ENCODE measurements around the gene PHF13.
"Not testable (repeated sequence)": the region's sequence is repeated elsewhere in the genome, so short reads cannot be mapped to it uniquely, and the experiment has no call there.

The PHF13 gene

DNA sequence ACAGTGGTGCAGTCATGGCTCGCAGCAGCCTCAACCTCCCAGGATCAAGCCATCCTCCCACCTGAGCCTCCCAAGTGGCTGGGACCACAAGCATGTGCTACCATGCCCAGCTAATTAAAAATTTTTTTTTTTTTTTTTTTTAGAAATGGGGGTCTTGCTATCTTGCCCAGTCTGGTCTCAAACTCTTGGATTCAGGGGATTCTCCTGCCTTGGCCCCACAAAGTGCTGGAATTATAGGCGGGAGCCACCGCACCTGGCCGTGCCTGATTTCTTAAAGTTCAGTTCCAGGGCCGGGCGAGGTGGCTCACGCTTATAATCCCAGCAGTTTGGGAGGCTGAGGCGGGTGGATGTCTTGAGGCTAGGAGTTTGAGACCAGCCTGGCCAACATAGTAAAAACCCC, 17.5 kb downstream of the PHF13 start:
- H3K4me3 ChIP-seq (ENCODE audit: low read depth, low read length), result no peak overlapping the region
- TF ChIP-seq, protein P1, sequence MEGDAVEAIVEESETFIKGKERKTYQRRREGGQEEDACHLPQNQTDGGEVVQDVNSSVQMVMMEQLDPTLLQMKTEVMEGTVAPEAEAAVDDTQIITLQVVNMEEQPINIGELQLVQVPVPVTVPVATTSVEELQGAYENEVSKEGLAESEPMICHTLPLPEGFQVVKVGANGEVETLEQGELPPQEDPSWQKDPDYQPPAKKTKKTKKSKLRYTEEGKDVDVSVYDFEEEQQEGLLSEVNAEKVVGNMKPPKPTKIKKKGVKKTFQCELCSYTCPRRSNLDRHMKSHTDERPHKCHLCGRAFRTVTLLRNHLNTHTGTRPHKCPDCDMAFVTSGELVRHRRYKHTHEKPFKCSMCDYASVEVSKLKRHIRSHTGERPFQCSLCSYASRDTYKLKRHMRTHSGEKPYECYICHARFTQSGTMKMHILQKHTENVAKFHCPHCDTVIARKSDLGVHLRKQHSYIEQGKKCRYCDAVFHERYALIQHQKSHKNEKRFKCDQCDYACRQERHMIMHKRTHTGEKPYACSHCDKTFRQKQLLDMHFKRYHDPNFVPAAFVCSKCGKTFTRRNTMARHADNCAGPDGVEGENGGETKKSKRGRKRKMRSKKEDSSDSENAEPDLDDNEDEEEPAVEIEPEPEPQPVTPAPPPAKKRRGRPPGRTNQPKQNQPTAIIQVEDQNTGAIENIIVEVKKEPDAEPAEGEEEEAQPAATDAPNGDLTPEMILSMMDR (IDR thresholded peaks at IDR 0.05; ENCODE audit: borderline replicate concordance, insufficient read depth, low read depth, low read length), result no peak

DNA sequence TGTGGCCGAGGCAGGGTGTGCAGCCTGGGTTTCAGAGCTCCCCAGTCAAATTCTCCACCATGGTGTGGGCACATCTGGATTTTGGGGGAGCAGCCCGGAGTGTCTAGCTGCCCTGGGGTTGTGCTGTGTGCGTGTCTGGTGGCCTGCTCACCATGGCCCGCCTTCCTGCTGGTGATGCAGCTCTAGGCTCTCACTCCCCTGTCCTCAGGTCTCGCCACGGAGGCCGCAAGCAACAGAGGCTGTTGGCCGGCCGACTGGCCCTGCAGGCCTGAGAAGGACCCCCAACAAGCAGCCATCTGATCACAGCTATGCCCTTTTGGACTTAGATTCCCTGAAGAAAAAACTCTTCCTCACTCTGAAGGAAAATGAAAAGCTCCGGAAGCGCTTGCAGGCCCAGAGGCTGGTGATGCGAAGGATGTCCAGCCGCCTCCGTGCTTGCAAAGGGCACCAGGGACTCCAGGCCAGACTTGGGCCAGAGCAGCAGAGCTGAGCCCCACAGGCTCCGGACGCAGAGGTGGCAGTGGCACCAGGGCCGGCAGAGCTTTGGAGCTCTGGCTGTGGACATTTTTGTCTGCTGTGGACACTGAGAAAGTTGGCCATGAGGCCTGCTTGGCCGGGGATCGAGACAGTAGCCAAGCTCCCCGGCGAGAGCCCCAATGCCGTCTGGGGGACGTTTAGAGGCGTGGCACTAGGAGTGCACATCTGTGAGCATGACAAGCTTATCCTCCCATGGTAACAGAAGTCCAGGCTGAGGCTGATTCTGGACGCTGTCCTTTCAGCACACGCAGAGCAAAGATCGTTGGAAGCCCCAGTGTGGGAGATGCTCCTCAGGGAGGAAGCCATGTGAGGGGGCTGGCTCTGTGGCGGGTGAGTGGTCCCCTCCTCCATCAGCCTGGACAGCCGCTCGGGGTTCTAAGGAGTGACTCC, 19.3 kb downstream of the PHF13 start:
- TF ChIP-seq, protein P1 (IDR thresholded peaks at IDR 0.05; ENCODE audit: borderline replicate concordance, insufficient read depth, low read depth, low read length), result no peak
- no peak overlapping the region for H3K4me3 ChIP-seq (ENCODE audit: low read depth, low read length)

DNA sequence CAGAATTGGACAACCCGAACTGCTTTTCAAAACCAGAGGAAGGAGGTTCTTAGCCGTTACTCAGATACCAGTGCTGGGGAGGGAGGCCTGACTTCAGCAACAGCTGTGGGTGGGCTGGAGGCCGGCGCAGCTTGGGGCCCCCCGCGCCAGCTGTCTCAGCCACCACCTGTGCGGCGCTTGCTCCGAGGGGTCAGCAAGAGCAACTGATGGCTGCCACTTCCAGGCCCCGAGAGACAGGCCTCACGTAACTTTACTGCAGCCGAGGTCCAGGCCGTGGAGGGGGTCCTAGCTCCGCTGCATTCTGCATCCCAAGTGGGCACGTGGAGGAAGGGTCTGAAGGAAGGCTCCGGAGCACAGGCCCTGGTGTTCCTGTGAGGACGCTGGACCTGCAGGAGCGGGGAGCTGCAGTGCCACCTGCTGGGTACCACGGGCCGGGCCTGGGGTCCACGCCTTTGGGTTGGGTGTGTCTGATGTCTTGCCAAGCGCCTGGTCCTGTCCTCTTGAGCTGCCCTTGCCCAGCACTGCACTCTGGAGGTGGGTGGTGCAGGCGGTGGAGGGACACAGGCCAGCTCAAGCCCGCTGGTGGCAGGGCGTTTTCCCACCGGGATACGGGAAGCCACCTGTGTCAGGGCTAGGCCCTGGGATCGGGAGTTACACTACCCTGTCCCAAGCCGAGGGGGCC, 21.0 kb downstream of the PHF13 start:
- TF ChIP-seq, protein P1 (IDR thresholded peaks at IDR 0.05; ENCODE audit: borderline replicate concordance, insufficient read depth, low read depth, low read length), result peak; percentile 52
- H3K4me3 ChIP-seq (ENCODE audit: low read depth, low read length), result no peak overlapping the region

DNA sequence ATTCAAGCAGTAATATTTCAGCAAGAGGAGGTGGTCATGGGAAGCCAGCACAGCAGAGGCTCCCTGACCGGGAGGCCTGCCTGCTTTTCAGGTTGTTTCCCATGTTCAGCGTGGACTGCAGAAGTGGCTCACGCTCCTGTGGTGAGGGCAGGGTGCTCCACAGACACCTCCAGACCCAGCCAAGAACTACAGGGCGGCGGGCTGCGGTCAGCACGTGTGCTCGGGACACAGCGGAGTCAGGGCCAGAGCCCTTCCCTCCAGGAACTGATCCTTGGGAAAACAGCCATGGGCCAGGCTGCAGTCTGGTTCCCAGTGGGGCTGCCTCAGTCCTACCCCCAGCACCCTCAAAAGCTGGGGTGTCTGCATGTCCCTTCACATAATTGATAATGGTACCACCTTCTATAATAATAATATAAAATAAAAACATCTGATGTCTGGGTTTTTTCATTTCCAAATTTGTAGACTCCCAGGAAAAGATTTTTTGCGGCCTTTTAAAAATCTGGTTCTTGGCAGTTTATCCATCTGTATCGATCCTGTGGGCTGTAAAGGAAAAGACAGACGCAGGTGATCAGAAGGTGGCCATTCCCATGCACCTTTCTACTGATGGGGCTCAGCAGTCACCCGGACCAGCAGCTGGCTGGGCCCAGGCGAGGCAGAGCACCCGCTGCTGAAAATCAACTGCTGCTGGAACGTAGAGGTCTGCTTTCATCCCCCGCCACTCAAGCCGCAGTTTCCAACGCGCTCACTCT, 21.8 kb downstream of the PHF13 start:
- TF ChIP-seq, protein P1 (IDR thresholded peaks at IDR 0.05; ENCODE audit: borderline replicate concordance, insufficient read depth, low read depth, low read length), result no peak
- H3K4me3 ChIP-seq (ENCODE audit: low read depth, low read length), result no peak overlapping the region

DNA sequence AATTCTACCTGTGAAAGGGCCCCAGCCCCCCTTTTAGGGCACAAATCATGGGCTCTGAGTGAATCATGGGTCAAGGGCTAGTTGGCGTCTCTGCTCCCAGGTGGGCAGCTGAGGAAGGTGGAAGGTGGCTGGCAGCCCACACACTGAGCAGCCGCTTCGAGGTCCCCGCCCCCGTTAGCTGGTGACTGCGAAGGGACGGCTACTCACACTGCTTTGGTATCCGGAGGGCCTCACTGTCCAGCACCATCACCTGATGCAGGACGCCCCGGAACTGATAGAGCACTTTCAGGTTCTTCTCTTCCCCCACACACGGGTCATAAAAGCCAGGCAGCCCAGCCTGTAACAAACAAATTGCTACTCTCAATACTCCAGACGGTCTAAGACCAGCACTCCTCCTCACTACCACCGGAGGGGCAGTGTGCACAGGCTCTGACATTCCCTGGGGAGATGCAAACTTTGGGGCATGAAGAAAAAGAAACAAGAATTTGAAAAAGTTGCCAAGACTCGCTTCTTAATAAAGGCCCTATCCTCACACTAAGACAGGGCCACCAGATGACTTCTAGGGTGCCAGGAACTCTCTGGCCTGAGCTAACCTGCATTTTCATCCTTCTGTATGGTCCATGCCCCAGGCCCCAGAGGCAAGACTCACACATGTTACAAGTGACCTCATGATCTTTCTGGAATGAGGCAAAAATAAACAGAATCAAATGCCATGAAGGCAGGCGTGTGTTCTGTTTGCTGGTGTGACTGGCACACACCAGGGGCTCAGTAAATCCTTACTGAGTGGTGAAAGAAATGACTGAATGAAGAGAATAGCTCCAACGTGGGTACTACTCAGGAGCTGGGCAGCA, 22.6 kb downstream of the PHF13 start:
- H3K4me3 ChIP-seq (ENCODE audit: low read depth, low read length), result no peak overlapping the region
- TF ChIP-seq, protein P1 (IDR thresholded peaks at IDR 0.05; ENCODE audit: borderline replicate concordance, insufficient read depth, low read depth, low read length), result no peak

DNA sequence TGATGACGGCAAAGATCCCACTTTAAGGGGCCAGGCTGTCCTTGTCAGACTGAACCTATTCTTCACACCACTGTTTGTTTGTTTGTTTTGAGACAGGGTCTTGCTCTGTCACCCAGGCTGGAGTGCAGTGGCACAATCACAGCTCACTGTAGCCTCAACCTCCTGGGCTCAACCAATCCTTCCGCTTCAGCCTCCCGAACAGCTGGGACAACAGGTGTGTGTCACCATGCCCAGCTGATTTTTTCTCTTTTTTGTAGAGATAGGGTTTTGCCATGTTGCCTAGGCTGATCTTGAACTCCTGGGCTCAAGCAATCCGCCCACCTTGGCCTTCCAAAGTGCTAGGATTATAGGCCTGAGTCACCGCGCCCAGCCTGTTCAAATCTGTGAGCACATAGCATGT, 23.2 kb downstream of the PHF13 start:
- not testable (repeated sequence) for H3K4me3 ChIP-seq (ENCODE audit: low read depth, low read length)

Measured in GM12875 (cell line).